Activated CD4-positive, alpha-beta T cell treated with anti-CD3 and anti-CD28 coated beads for 4 hours (primary cell): ENCODE results near the gene ZNF593.

Experiments
- DNase-seq, 2 donors: peaks; one replicate each; pipeline ENCODE4 v3.0.0-alpha.2; 2020

Gene ZNF593

GRCh38 chr1:26169669-26170471 lies at the start of gene ZNF593:
TSS of gene ZNF593 (plus strand) at chr1:26169908. CDS start at chr1:26169984, 76 bp downstream.
- peak; percentile 82 to 86 for DNase-seq

GRCh38 chr1:26121854-26122773 lies 47.6 kb upstream of the ZNF593 start:
- no peak for DNase-seq

- DNase-seq: peak in 1 of 2 donors; percentile 8
Observed at GRCh38 chr1:26122988-26123973, 46.4 kb upstream of the ZNF593 start.

GRCh38 chr1:26124418-26125331 lies 45.0 kb upstream of the ZNF593 start:
- DNase-seq: no peak

GRCh38 chr1:26125382-26125781 lies 44.3 kb upstream of the ZNF593 start:
- DNase-seq: no peak

- DNase-seq: no peak
Observed at GRCh38 chr1:26125946-26126320, 43.8 kb upstream of the ZNF593 start.

- DNase-seq: peak; percentile 52 to 53
Observed at GRCh38 chr1:26126321-26127084, 43.2 kb upstream of the ZNF593 start.

GRCh38 chr1:26127235-26128163 lies 42.2 kb upstream of the ZNF593 start:
- peak in 1 of 2 donors; percentile 6 for DNase-seq

GRCh38 chr1:26129778-26130177 lies 39.9 kb upstream of the ZNF593 start:
- no peak for DNase-seq

- no peak for DNase-seq
Observed at GRCh38 chr1:26130695-26131094, 39.0 kb upstream of the ZNF593 start.

- no peak for DNase-seq
Observed at GRCh38 chr1:26132128-26132833, 37.4 kb upstream of the ZNF593 start.

- DNase-seq: no peak
Observed at GRCh38 chr1:26132834-26133167, 36.9 kb upstream of the ZNF593 start.

- no peak for DNase-seq
Observed at GRCh38 chr1:26134466-26134865, 35.2 kb upstream of the ZNF593 start.

- no peak for DNase-seq
Observed at GRCh38 chr1:26138974-26139558, 30.6 kb upstream of the ZNF593 start.

- DNase-seq: no peak
Observed at GRCh38 chr1:26142159-26142558, 27.5 kb upstream of the ZNF593 start.

- DNase-seq: peak; percentile 75 to 84
Observed at GRCh38 chr1:26145041-26145959, 24.4 kb upstream of the ZNF593 start.

- no peak for DNase-seq
Observed at GRCh38 chr1:26145960-26146294, 23.8 kb upstream of the ZNF593 start.

- DNase-seq: no peak
Observed at GRCh38 chr1:26148887-26149286, 20.8 kb upstream of the ZNF593 start.
